HCT116 (cell line): ENCODE results near the gene HMCN1.

ENCODE experiments used
- ATF3 ChIP-seq: IDR thresholded peaks from 2 replicates; pipeline ENCODE4 v1.6.1; 2012
- CBX3 ChIP-seq: IDR thresholded peaks from 2 replicates; pipeline ENCODE4 v1.6.1; 2012; ENCODE audit warnings: low read depth
- CEBPB ChIP-seq: IDR thresholded peaks from 2 replicates; pipeline ENCODE4 v1.6.1; 2012; ENCODE audit warnings: low read depth
- CTCF ChIP-seq, 3 experiments: fragments of 200-600 bp in 1 of 3; sonication (generic) in 1 of 3; IDR thresholded peaks in 2 of 3; conservative IDR thresholded peaks in 1 of 3; 2 replicates each; pipeline ENCODE4 v1.5.1; 2012 to 2017; ENCODE audit warnings: low read depth in 2 of 3, low read length in 2 of 3, antibody characterized with exemption in 1 of 3, borderline replicate concordance in 1 of 3, control low read depth in 1 of 3, mild to moderate bottlenecking in 1 of 3, mixed read lengths in 1 of 3, mixed run types in 1 of 3, moderate library complexity in 1 of 3; ENCODE audit not compliant: insufficient read depth in 1 of 3
- EZH2 ChIP-seq: fragments of 200-600 bp; sonication (generic); IDR thresholded peaks from 2 replicates; pipeline ENCODE4 v1.6.1; 2017; ENCODE audit warnings: antibody characterized with exemption, mixed run types
- EZH2phosphoT487 ChIP-seq: fragments of 200-600 bp; IDR thresholded peaks from 2 replicates; pipeline ENCODE4 v1.6.1; 2018; ENCODE audit warnings: antibody characterized with exemption, borderline replicate concordance
- JUND ChIP-seq: IDR thresholded peaks from 2 replicates; pipeline ENCODE4 v1.6.1; 2012
- POLR2A ChIP-seq: IDR thresholded peaks from 2 replicates; pipeline ENCODE4 v1.7.0; 2011; ENCODE audit warnings: borderline replicate concordance; ENCODE audit not compliant: insufficient read depth, insufficient read length; ENCODE audit errors: extremely low read depth
- POLR2AphosphoS5 ChIP-seq: IDR thresholded peaks from 2 replicates; pipeline ENCODE4 v1.6.1; 2011; ENCODE audit warnings: mild to moderate bottlenecking, low read depth, low read length, moderate library complexity
- RAD21 ChIP-seq: IDR thresholded peaks from 2 replicates; pipeline ENCODE4 v1.6.1; 2012; ENCODE audit warnings: low read depth, mild to moderate bottlenecking
- SIN3A ChIP-seq: IDR thresholded peaks from 2 replicates; pipeline ENCODE4 v1.6.1; 2012; ENCODE audit warnings: low read depth
- SP1 ChIP-seq: IDR thresholded peaks from 2 replicates; pipeline ENCODE4 v1.6.1; 2012; ENCODE audit warnings: low read depth
- SRF ChIP-seq: IDR thresholded peaks from 2 replicates; pipeline ENCODE4 v1.6.1; 2012; ENCODE audit warnings: low read depth
- ZFX ChIP-seq: fragments of 450-650 bp; IDR thresholded peaks from 2 replicates; pipeline ENCODE4 v1.6.1; 2017

GRCh38 chr1:185761841-185762240, 27.6 kb downstream of the HMCN1 start:
- no peak for TF ChIP-seq POLR2A
- no peak for TF ChIP-seq CTCF (IDR thresholded peaks at IDR 0.05 in 2 of 3, conservative IDR thresholded peaks at IDR 0.05 in 1 of 3; ENCODE audit: borderline replicate concordance in 1 of 3, insufficient read depth in 1 of 3, low read depth in 2 of 3, low read length in 2 of 3)
- TF ChIP-seq POLR2AphosphoS5, result no peak
- TF ChIP-seq CEBPB, result no peak
- TF ChIP-seq SRF, result no peak
- no peak for TF ChIP-seq RAD21
- TF ChIP-seq EZH2phosphoT487, result no peak
- no peak for TF ChIP-seq JUND
- no peak for TF ChIP-seq CBX3
- TF ChIP-seq ZFX, result no peak
- TF ChIP-seq EZH2, result no peak
- no peak for TF ChIP-seq SP1
- TF ChIP-seq ATF3, result no peak
- no peak for TF ChIP-seq SIN3A
